Nephron progenitor cell (in vitro differentiated cells): ENCODE results near the gene THSD4.
"Not testable (repeated sequence)": the region's sequence is repeated elsewhere in the genome, so short reads cannot be mapped to it uniquely, and the experiment has no call there.

ENCODE experiments used
- DNase-seq: peaks from one replicate; pipeline ENCODE4 v3.0.0; 2021
- H3K27ac Mint-ChIP-seq: 2 replicates; pipeline ENCODE4 v1.8.0; 2021; ENCODE audit warnings: mild to moderate bottlenecking, moderate library complexity, mixed read lengths
- H3K27me3 Mint-ChIP-seq: 2 replicates; pipeline ENCODE4 v1.8.0; 2021; ENCODE audit warnings: mild to moderate bottlenecking, low read depth, mixed read lengths; ENCODE audit not compliant: poor library complexity
- H3K36me3 Mint-ChIP-seq: 2 replicates; pipeline ENCODE4 v1.8.0; 2021; ENCODE audit warnings: low read depth, mixed read lengths
- H3K4me1 Mint-ChIP-seq: 2 replicates; pipeline ENCODE4 v1.8.0; 2021; ENCODE audit warnings: mixed read lengths
- H3K4me3 Mint-ChIP-seq: 2 replicates; pipeline ENCODE4 v1.8.0; 2021; ENCODE audit warnings: mild to moderate bottlenecking, moderate library complexity, mixed read lengths
- H3K9me3 Mint-ChIP-seq: 2 replicates; pipeline ENCODE4 v1.8.0; 2021; ENCODE audit warnings: mild to moderate bottlenecking, moderate library complexity, mixed read lengths
- CTCF ChIP-seq: fragments of 200-600 bp; sonication (generic); IDR thresholded peaks from 2 replicates; pipeline ENCODE4 v1.5.0; 2021; ENCODE audit warnings: antibody characterized with exemption

THSD4 gene

GRCh38 chr15:71437404-71437803 is 322.1 kb downstream of the THSD4 start:
- H3K27ac Mint-ChIP-seq = no peak overlapping the region
- TF ChIP-seq CTCF = no peak
- peaks cover 18% of the 10 kb centered on the region for H3K9me3 Mint-ChIP-seq
- H3K36me3 Mint-ChIP-seq = peaks cover 14% of the 10 kb centered on the region
- peaks cover 7% of the 10 kb centered on the region for H3K27me3 Mint-ChIP-seq
- H3K4me1 Mint-ChIP-seq = peaks cover 20% of the 10 kb centered on the region
- no peak for DNase-seq
- no peak overlapping the region for H3K4me3 Mint-ChIP-seq

GRCh38 chr15:71437919-71438318 is 322.6 kb downstream of the THSD4 start:
- no peak overlapping the region for H3K27ac Mint-ChIP-seq
- peaks cover 20% of the 10 kb centered on the region for H3K4me1 Mint-ChIP-seq
- H3K36me3 Mint-ChIP-seq = peaks cover 14% of the 10 kb centered on the region
- no peak for TF ChIP-seq CTCF
- H3K4me3 Mint-ChIP-seq = no peak overlapping the region
- H3K9me3 Mint-ChIP-seq = peaks cover 18% of the 10 kb centered on the region
- no peak for DNase-seq
- H3K27me3 Mint-ChIP-seq = peaks cover 7% of the 10 kb centered on the region

GRCh38 chr15:71439478-71439877 is 324.2 kb downstream of the THSD4 start:
- not testable (repeated sequence) for H3K27ac Mint-ChIP-seq

GRCh38 chr15:71440489-71441110 is 325.3 kb downstream of the THSD4 start:
- Mint-ChIP-seq H3K9me3 (peaks cover 18% of the 10 kb centered on the region), H3K4me1 (peaks cover 9% of the 10 kb centered on the region)

More at GRCh38 chr15:71439478-71439877, 324.2 kb downstream of the THSD4 start:
- not testable (repeated sequence) for H3K27me3 Mint-ChIP-seq, H3K4me3 Mint-ChIP-seq, DNase-seq
- peaks cover 13% of the 10 kb centered on the region for H3K4me1 Mint-ChIP-seq
- H3K9me3 Mint-ChIP-seq = peaks cover 18% of the 10 kb centered on the region
- H3K36me3 Mint-ChIP-seq = peaks cover 14% of the 10 kb centered on the region

GRCh38 chr15:71443538-71443937 is 328.3 kb downstream of the THSD4 start:
- Mint-ChIP-seq H3K36me3 (no peaks in the 10 kb centered on the region), H3K27me3 (peaks cover 3% of the 10 kb centered on the region), H3K4me1 (peaks cover 13% of the 10 kb centered on the region), H3K27ac (no peak overlapping the region), H3K4me3 (no peak overlapping the region), H3K9me3 (no peaks in the 10 kb centered on the region)
- DNase-seq = peak; percentile 79
- peak; percentile 94 for TF ChIP-seq CTCF

More at GRCh38 chr15:71440489-71441110, 325.3 kb downstream of the THSD4 start:
- peaks cover 7% of the 10 kb centered on the region for H3K27me3 Mint-ChIP-seq
- H3K4me3 Mint-ChIP-seq = no peak overlapping the region
- peak; percentile 56 for TF ChIP-seq CTCF
- DNase-seq = no peak
- no peak overlapping the region for H3K27ac Mint-ChIP-seq
- H3K36me3 Mint-ChIP-seq = peaks cover 14% of the 10 kb centered on the region

- peaks cover 19% of the 10 kb centered on the region for H3K4me1 Mint-ChIP-seq
- no peaks in the 10 kb centered on the region for H3K36me3 Mint-ChIP-seq
- no peak overlapping the region for H3K27ac Mint-ChIP-seq
- H3K27me3 Mint-ChIP-seq = peaks cover 3% of the 10 kb centered on the region
- no peak overlapping the region for H3K4me3 Mint-ChIP-seq
- no peak for DNase-seq
- H3K9me3 Mint-ChIP-seq = no peaks in the 10 kb centered on the region
- no peak for TF ChIP-seq CTCF
Observed at GRCh38 chr15:71444032-71444810, 328.9 kb downstream of the THSD4 start.
